AG08395 (cell line): ENCODE data around the gene GMDS.

Source experiments
- DNase-seq: peaks from one replicate; pipeline ENCODE4 v3.0.0; 2012; ENCODE audit warnings: mixed read lengths, low spot score

GMDS gene

GRCh38 chr6:1644516-1645060 lies 600.8 kb downstream of the GMDS start:
- no peak for DNase-seq

DNA sequence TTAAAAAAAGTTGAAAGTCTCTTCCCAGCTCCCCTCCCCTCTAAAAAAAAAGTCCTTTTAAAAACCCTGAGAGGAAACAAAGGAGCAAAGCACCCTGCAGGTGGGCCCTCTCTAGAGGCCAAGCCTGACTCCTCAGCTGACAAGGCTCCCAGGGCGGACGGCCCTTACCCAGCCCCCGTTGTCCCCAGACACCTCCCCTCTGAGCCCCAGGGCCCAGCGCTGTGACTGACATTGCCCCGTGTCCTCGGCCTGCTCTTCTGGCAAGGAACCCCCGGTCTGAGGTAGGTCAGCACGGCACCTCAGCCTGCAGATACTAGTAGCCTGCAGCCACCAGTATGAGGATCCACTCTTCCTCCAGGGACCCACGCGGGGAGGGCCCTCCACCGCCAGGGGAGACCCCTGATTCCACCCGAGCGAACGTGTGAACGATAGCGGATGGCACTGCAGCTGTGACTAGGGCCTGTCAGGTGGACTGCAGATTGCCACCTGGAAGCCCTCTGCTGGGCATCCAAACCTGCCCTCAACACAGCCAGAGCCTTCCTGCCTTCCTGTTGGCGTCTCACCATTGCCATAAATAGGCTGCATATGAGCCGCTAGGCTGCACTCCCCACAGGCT lies 601.5 kb downstream of the GMDS start:
- DNase-seq: no peak

- DNase-seq: no peak
Observed at GRCh38 chr6:1643111-1643510, 602.3 kb downstream of the GMDS start.

- no peak for DNase-seq
Observed at GRCh38 chr6:1641343-1641885, 604.0 kb downstream of the GMDS start.

DNA sequence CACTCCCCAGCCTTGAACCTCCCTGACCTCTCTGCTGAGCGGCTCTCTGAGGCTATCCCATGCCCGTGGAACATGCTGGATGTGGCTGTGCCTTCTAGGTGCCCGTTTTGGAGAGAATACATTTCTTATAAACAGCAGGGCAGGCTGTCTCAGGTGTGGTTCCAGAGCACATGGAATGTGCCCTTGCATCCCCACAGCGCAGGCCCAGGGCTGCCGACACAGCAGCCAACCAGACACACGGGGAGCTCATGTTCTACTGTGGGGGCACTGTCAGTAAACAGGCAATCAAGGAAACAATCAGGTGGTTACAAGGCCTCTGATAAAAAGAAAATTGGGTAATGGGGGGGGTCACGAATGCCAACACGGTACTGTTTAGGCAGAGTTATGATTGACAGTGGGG lies 604.9 kb downstream of the GMDS start:
- no peak for DNase-seq

DNA sequence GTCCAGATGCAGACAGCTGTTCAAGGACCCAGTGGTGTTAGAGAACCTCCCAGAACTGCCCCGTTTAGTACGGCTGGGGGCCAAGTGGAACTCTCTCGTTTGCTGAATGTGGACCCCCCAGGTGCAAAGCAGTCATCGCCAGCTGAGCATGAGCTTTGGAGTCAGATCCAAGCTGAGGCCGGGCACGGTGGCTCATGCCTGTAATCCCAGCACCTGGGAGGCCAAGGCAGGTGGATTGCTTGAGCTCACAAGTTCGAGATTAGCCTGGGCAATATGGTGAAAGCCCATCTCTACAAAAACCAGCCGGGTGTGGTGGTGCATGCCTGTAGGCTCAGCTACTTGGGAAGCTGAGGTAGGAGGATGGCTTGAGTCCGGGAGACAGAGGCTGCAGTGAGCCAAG lies 606.0 kb downstream of the GMDS start:
- no peak for DNase-seq

DNA sequence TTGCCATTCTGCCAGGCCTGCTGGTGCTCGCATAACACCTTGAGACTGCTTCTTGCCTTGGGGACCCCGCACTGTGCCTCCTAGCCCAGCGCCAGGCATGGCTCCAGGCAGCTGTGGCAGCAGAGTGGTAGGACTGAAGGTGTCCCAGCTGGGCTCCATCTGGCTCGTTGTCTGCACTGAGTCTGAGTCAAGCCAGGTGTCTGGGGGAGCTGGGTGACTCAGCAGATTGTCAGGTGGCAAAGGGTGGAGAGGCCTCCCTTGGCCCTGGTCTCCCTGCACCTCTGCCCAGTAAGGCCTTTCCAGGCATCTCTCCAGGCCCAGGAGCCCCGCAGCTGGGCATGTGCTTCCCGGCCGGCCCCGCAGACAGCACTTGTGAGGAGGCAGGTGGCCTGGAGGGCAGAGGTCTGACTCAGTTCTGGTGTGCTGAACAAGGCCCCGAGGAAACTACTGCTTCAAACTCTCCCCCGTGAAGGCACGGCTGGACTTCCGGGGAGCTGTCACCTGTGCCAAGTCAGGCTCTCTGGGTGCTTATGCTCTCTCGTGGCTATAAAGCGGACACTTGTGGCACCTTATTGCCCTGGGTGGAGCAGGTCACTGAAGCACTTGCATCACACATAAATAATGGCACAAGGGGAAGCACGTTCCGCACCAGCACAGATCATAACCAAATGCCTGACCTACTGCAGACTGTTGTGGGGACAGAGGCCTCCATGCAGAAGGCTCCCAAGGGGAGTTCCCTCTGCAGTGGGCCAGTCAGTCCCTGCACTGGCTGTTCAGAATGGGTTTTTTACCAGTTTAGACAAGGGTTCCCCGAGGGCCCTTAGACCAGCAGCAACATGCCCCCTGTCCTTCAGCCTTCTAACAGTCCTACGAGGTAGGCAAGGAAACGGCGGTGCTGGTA lies 608.2 kb downstream of the GMDS start:
- DNase-seq: no peak

- DNase-seq: no peak
Observed at GRCh38 chr6:1636272-1636825, 609.1 kb downstream of the GMDS start.

DNA sequence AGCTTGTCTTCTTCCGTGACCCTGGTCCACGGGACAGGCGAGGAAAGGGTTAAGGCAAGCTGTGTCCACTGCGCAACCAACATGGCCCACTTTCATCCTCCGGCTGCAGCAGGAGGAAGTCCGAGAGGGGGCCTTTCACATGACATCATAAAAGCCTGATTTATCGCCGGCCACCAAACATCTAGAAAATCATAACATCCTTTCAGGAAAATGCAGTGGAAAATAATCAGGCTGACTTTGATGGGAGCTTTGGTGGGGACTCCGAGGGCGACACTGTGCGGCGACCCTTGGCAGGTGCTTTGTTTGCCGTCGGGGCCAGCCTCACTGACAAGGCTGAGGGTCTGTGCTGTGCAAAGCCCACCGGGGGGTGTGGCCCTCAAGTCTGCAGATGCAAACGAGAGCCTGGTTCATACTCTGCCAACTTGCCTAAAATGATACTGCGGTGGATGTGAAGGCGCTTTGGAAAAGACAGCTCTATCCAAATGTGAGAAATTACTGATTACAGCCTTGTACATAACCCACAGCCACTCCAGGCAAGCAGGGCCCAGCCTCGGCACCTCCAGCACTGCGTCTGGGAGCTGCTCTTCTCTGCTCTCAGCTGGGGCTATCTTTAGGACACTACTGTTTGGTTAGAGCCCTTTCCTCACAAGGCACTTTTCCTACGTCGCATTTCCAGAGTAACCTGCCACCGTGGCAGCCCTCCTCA lies 609.9 kb downstream of the GMDS start:
- DNase-seq: no peak

- DNase-seq: no peak
Observed at GRCh38 chr6:1634081-1634480, 611.3 kb downstream of the GMDS start.

DNA sequence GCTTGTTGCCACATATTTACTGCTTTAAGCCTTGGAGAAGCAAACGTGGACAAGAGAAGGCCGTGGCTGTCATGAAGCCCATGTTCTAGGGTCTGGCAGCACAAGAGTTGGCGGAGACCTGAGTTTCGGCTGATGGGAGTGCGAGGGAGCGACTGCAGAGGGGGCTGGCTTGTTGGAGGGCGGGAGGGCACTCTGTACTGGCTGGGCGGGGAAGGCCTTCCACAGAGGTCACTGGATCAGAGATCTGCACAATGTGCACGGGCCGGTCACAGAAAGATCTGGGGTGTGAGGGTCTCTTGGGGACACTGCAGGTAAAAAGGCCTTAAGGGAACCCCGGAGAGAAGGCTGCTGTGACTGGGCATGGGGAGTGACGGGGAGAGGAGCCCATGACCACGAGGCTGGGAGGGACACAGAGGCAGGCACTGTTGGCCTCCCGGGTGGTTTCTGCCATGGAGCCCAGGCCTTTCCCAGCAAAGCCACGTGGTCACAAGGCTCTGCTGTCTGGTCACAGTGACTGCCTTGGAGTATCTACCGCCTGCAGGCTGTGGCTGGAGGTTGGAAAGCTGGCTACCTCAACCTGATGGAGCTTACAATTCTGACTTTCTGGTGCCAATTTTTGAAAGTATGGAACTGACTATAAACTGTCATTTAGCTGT lies 611.9 kb downstream of the GMDS start:
- DNase-seq: no peak

- no peak for DNase-seq
Observed at GRCh38 chr6:1631251-1631650, 614.2 kb downstream of the GMDS start.

DNA sequence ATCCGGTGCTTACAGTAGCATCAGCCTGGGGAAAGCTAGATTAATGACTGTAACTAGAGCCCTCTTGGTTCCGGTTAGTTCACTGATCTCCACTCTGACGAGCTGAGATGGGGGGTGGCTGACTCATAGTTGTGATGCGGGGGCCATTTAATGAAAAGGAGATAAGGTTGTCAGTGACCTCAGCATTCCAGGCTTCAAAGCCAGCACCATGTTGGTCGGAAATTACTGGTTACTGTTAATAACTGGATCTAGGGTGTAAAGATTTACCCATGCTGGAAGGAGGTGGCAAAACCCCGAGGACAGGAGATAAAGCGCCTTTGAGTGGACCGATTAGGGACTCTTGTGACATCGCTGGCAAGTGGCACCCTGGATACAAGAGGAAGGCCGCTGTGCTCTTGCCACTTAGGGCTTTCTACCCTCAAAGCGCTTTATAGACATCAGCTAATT lies 614.6 kb downstream of the GMDS start:
- DNase-seq: no peak

- DNase-seq: no peak
Observed at GRCh38 chr6:1630212-1630770, 615.1 kb downstream of the GMDS start.

DNA sequence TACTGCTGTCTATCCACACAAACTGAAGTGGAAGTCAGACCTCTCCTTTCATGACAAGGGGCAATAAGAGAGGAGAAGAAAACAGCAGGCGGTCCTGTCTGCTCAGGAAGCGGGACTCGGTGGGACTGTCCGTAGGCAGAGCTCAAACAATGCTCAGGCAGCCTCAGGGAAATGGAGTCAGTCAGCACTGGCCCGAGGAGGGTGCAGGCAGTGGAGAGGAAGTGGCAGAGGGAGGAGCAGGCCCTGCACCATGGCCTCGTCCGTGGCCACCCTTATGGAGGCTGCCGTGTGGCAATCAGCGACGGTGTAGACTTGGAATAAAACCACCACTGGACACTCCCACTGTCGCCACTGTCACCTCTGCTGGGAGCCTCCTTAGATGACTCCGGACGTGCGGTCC lies 616.1 kb downstream of the GMDS start:
- no peak for DNase-seq

DNA sequence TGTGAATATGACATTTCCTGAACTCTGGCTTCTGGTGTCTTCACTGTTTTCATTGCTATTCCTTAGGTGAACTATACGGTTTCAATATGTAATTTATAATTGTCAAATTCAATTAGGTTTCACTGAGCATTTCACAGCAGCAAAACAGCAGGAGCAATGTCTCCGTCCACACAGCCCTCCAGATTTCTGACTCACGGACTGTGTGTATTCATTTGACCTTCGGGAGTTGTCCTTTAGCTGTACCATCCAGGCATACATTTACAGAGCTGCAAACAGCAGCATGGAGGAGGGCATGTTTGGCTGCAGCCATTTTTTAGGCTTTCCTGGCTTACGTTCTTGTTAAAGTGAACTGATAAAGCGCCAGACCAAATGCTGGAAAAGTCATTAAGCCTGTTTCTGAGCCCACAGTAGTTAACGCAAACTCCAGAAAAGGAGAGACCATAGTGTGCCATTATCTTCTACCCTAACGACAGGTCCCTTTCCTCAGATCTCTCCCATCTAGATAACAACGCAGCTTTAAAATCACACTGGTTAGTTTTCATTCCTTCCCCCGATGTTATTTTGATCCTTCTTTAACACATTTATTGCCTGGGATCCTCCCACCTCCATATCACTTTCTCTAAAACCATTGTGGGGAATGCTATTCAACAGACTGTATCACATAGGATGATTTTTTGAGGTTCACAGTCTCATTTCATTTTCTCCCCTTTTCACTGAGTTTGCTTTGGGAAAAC lies 617.4 kb downstream of the GMDS start:
- DNase-seq: no peak

DNA sequence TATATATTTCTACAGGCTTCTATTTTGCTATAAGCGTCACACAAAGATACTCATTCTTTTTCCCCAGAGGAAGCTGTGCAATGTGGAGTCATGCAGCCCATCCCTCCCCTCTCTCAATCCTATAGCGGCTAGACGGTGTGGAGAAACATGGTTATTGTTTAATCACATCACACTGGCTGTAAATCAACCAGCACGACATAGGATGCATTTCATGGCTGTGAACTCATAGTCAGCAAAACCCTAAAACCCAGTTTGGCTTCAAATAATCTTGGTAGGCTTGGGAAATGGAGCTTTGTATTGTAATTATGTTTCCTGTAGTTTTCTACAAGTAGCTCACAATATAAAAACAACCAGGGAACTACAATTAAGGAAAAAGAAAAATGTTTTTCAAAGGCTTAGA lies 618.9 kb downstream of the GMDS start:
- no peak for DNase-seq

GRCh38 chr6:1625794-1626435 lies 619.5 kb downstream of the GMDS start:
- no peak for DNase-seq

DNA sequence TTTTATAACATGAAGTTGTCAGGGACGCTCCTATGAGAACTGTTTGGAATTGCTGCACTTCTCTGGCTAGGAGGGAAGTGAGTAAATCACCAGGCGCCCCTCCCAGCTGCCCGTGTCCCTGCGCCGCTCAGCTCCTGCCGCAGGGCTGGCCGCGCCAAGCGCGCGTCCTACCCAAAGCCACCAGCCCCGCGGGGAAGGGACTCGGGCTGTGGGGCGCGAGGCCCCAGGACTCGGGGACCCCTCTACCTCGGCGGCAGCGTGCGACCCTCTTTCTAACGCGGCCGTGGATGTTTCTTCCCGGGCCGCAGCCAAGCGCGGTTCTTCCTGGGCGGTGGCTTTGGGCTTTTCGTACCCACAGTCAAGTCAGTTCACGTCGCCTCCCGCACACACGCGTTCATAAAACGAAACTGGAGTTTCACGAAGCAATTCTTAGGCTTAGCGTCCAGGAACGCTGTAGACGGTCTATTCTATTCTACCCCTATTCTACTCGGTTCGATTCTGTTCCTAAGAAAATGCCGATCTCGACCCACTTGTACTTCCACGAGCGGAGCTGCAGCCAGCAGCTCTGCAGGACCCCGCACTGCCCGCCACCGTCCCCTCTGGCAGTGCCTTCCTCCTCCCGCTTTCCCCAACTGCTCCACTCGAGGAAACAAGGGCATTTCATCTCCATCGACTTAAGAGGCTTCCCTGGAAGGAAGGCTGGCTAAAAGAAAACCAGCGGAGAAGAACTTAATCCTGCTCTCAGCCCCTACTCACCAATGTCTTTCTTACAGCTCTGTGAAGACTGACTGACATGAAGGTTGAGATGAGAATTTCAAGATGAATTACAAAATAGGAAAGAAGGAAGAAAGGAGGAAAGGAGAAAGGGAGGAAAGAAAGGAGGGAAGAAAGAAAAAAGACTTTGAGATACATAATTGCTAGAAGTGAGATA lies 620.3 kb downstream of the GMDS start:
- DNase-seq: peak; percentile 56
